Measurements from ENCODE around the gene PHACTR4.
A peak's percentile ranks its signal among the peaks of the same experiment; 100 is the strongest.
"Not testable (repeated sequence)": the region's sequence is repeated elsewhere in the genome, so short reads cannot be mapped to it uniquely, and the experiment has no call there.

The PHACTR4 gene

DNA sequence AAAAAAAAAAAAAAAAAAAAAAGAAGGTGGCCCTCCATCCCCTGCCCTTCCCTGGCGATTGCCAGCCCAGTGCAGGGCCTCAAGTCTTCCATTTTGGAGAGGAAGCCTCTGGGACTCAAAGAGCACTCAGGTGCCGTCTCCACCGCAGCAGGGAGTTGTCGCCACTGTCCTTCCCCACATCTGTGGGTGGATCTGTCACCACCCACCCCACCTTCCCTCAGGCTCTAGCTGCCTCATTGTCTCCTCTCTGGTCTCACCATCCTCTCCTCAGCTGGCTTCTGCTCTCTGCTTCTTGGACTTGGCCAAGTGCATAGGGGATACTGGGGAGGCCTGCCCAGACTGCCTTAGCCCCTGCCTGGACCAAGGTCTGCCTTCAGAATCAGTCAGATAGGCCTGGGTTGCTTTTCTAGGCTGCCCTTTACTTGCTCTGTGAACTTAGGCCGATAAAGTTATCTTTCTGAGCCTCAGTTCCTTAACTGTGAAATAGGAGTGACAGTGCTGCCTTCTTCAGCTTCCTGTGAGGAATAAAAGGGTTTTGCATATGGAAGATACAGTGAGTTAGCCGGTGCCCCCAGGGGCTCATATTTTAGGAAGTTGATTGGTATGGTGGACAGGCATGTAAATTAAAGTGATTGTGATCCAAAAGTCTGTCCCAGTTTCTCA, 152.1 kb downstream of the PHACTR4 start:
- DNase-seq (ENCODE audit: low read depth): no peak

GRCh38 chr1:28522537-28522936, 153.0 kb downstream of the PHACTR4 start:
- DNase-seq (ENCODE audit: low read depth): not testable (repeated sequence)

GRCh38 chr1:28525002-28525642, 155.6 kb downstream of the PHACTR4 start:
- not testable (repeated sequence) for DNase-seq (ENCODE audit: low read depth)

- DNase-seq (ENCODE audit: low read depth): no peak
Measured at GRCh38 chr1:28526886-28527285, 157.3 kb downstream of the PHACTR4 start.

- DNase-seq (ENCODE audit: low read depth): no peak
Measured at GRCh38 chr1:28530456-28530855, 160.9 kb downstream of the PHACTR4 start.

GRCh38 chr1:28534671-28535070, 165.1 kb downstream of the PHACTR4 start:
- DNase-seq (ENCODE audit: low read depth): no peak

DNA sequence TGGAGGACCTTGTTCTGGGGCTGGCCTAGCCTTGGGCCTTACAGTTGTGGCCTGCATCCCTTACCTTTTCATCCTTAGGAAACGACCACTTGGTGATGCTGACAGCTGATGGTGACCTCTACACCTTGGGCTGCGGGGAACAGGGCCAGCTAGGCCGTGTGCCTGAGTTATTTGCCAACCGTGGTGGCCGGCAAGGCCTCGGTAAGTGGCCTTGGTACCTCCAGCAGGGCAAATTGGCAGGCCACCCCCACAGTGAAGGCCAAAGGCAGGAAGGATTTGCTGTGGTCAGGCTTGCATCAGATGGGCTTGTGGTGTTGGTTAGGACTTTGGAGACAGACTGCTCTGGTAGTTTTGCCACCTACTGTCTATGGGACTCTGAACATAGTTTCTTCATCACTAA, 165.6 kb downstream of the PHACTR4 start:
- no peak for DNase-seq (ENCODE audit: low read depth)

DNA sequence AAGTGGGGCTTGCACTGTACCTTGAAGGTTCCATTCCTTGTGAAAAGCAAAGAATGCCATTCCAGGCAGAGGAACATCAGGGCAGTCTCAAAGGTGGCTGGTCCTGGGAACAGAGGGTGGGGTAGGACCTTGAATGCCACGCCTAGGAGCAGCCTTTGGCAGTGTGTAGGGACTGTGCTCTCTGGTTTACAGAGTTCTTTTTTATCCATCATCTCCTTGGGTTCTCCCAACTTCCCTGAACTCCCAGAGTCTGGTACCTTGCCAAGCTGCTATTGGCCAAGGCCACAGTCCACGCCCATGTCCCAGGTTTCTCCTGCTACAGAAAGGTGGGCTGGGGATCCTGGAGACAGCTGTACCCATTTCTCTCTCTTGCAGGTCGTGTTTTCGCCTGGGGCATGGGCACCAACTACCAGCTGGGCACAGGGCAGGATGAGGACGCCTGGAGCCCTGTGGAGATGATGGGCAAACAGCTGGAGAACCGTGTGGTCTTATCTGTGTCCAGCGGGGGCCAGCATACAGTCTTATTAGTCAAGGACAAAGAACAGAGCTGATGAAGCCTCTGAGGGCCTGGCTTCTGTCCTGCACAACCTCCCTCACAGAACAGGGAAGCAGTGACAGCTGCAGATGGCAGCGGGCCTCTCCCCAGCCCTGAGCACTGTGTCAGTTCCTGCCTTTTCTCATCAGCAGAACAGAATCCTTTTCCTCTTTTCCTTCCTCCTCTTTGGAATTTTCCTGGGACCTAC, 168.1 kb downstream of the PHACTR4 start:
- DNase-seq (ENCODE audit: low read depth): no peak

- no peak for DNase-seq (ENCODE audit: low read depth)
Measured at GRCh38 chr1:28538286-28538685, 168.7 kb downstream of the PHACTR4 start.

- DNase-seq (ENCODE audit: low read depth): no peak
Measured at GRCh38 chr1:28540651-28541050, 171.1 kb downstream of the PHACTR4 start.

DNA sequence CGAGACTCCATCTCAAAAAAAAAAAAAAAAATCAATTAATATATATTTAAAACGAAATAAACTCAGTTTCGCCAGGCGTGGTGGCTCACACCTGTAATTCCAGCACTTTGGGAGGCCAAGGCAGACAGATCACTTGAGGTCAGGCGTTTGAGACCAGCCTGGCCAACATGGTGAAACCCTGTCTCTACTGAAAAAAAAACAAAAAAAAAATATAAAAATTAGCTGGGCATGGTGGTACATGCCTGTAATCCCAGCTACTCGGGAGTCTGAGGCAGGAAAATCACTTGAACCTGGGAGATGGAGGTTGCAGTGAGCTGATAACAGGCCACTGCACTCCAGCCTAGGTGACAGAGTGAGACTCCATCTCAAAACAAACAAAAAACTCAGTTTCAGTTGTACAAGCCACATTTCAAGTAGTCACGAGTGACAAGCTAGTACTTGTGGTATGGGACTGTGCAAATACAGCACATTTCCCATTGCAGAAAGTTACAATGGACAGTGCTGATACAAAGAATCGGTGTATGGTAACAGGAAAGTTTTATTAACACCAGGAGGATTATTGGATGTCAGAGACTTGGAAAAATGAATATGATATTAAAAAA, 172.0 kb downstream of the PHACTR4 start:
- DNase-seq (ENCODE audit: low read depth): not testable (repeated sequence)

DNA sequence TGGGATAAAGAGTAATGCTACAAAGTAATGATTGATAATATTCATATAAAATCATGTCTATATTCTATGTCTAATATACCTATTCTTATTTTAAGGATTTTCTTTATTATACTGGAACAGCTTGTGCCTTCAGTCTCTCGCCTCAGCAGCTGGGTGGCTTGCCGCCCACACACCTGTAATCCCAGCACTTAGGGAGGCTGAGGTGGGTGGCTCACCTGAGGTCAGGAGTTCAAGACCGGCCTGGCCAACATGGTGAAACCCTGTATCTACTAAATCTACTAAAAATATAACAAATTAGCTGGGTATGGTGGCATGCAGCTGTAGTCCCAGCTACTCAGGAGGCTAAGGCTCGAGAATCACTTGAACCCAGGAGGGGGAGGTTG, 175.7 kb downstream of the PHACTR4 start:
- DNase-seq (ENCODE audit: low read depth): no peak

DNA sequence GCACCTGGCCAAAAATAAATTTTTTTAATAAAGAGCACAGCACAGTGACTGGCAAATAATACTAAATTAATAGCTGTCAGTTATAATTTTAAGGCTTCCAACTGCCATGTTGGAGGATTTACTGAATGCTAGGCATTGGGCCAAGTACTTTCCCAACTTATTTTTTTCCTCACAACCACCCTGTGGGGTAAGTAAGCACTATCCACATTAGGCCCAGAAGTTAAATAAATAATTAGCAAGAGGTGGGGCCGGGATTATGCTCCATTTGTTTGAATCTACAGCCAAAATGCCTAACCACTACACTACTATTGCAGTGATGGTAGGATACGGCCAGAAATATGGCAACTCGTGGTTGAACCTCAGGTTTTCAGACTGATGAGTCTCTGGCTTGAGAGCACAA, 178.8 kb downstream of the PHACTR4 start:
- DNase-seq (ENCODE audit: low read depth): peak; percentile 24
